Airway epithelial cell (primary cell): ENCODE data around the gene ZNF492. TPM values are rescaled to one million over a fixed set of nuclear protein-coding genes. Genes with fewer than 3 reads are reported as not detected.

ENCODE experiments used
- total RNA-seq: library from RNA; depleted of rRNA; stranded (reverse); fragments of >200 nt; gene quantifications from 2 replicates; pipeline ENCODE4 v1.2.3, GENCODE V29; 2015

ZNF492 gene
- total RNA-seq, result 0.33 and 0.35 TPM in 2 replicates

GRCh38 chr19:22633706-22634449 is at the start of gene ZNF492:
Gene ZNF492, plus strand, starts transcription at chr19:22634324. Its CDS starts 19,076 bp downstream, at chr19:22653400.

Other genes starting within 250 kb of the ZNF492 start
- gene ZNF98, start 212.0 kb upstream of the ZNF492 start, total RNA-seq, result 0.14 TPM in 1 of 2 replicates, not detected in the other
- gene ZNF99, start 149.8 kb downstream of the ZNF492 start, total RNA-seq, result not detected in 2 replicates
- not detected in 2 replicates for gene ZNF723, start 198.0 kb downstream of the ZNF492 start, total RNA-seq